HepG2 (cell line): ENCODE results near the gene C11orf65. TPM values are rescaled to one million over a fixed set of nuclear protein-coding genes. Genes with fewer than 3 reads are reported as not detected.

Experiments
- ATAC-seq: fragments of 200-7000 bp; cut with Tn5 transposase; 3 replicates; pipeline ENCODE4 v1.9.1; 2020; ENCODE audit warnings: mild to moderate bottlenecking, moderate library complexity
- BruUV-seq: library from RNA; stranded (reverse); fragments of 400-500 nt; replicated peaks from 2 replicates; lab custom pipeline; 2021; lab: Mats Ljungman, UMichigan
- CTCF ChIA-PET: fragments of 300-600 bp; formaldehyde crosslinking; extraction: SDS; loops from one replicate; lab custom pipeline; 2021; ENCODE audit warnings: low total read pairs, inconsistent platforms, low intra/inter-chr PET ratio; lab: Yijun Ruan, JAX
- POLR2A ChIA-PET: fragments of 350-600 bp; sonication (Branson Sonifier 250); formaldehyde crosslinking; loops from one replicate; lab custom pipeline; 2020; ENCODE audit warnings: antibody characterized with exemption, inconsistent platforms; lab: Yijun Ruan, JAX
- DNase-seq: peaks from one replicate; pipeline ENCODE4 v3.0.0-alpha.2; 2015; ENCODE audit warnings: low spot score
- FAIRE-seq: peaks from 3 replicates; lab custom pipeline; 2011; peaks lifted over from hg19 to GRCh38; lab: Jason Lieb, UNC
- H2AFZ ChIP-seq: one replicate; pipeline ENCODE4 v1.6.1; 2011; ENCODE audit warnings: low read length, inconsistent platforms
- H3K27ac ChIP-seq: fragments of 300-600 bp; 3 replicates; pipeline ENCODE4 v1.8.0; 2011; ENCODE audit warnings: mixed run types, mild to moderate bottlenecking, mixed read lengths, low read length, inconsistent platforms; ENCODE audit not compliant: insufficient read depth; ENCODE audit errors: extremely low read length
- H3K27me3 ChIP-seq, 2 experiments: fragments of 200-600 bp in 1 of 2; 2 replicates in 1 of 2; 3 replicates in 1 of 2; pipeline versions ENCODE4 v1.6.0 to v1.8.0; 2011; ENCODE audit warnings: low read length in 2 of 2, mild to moderate bottlenecking in 2 of 2, moderate library complexity in 2 of 2, inconsistent platforms in 1 of 2; ENCODE audit not compliant: insufficient read depth in 2 of 2, control insufficient read depth in 1 of 2
- H3K36me3 ChIP-seq, 2 experiments: fragments of 200-600 bp in 1 of 2; replicated peaks in 1 of 2; 2 replicates in 1 of 2; 3 replicates in 1 of 2; pipeline versions ENCODE4 v1.5.1 to v1.8.0; 2011; ENCODE audit warnings: low read length in 2 of 2, inconsistent platforms in 1 of 2; ENCODE audit not compliant: insufficient read depth in 2 of 2, control insufficient read depth in 1 of 2
- H3K4me1 ChIP-seq: 2 replicates; pipeline ENCODE4 v1.5.1; 2012; ENCODE audit warnings: low read length, inconsistent platforms; ENCODE audit not compliant: insufficient read depth
- H3K4me2 ChIP-seq: 2 replicates; pipeline ENCODE4 v1.6.0; 2011; ENCODE audit warnings: low read depth, low read length, inconsistent platforms
- H3K4me3 ChIP-seq, 3 experiments: fragments of 200-600 bp in 1 of 3; sonication (generic), shearing (Covaris generic) in 1 of 3; replicated peaks in 1 of 3; 2 replicates each; pipeline ENCODE4 v1.5.1; 2011 to 2016; ENCODE audit warnings: low read length in 3 of 3, inconsistent platforms in 2 of 3, low read depth in 2 of 3, mild to moderate bottlenecking in 2 of 3, control low read depth in 1 of 3, mixed read lengths in 1 of 3; ENCODE audit not compliant: insufficient read depth in 1 of 3
- H3K79me2 ChIP-seq: one replicate; pipeline ENCODE4 v1.6.1; 2011; ENCODE audit warnings: low read length, inconsistent platforms; ENCODE audit not compliant: insufficient read depth
- H3K9ac ChIP-seq: 2 replicates; pipeline ENCODE4 v1.6.0; 2011; ENCODE audit warnings: mild to moderate bottlenecking, low read depth, low read length, inconsistent platforms; ENCODE audit not compliant: insufficient read depth
- H3K9me3 ChIP-seq: 2 replicates; pipeline ENCODE4 v1.5.1; 2012; ENCODE audit warnings: mild to moderate bottlenecking, low read length
- H4K20me1 ChIP-seq: 2 replicates; pipeline ENCODE4 v1.6.0; 2011; ENCODE audit warnings: inconsistent platforms, mild to moderate bottlenecking, low read length, moderate library complexity; ENCODE audit not compliant: insufficient read depth
- DBP ChIP-seq: sonication (generic); formaldehyde crosslinking; IDR thresholded peaks from 2 replicates; pipeline ENCODE4 v1.4.0; 2020; ENCODE audit warnings: missing genetic modification reagents; ENCODE audit errors: not compliant biosample characterization
- DMAP1 ChIP-seq: IDR thresholded peaks from 2 replicates; pipeline ENCODE4 v1.6.1; 2016
- HMGA1 ChIP-seq: sonication (generic); formaldehyde crosslinking; conservative IDR thresholded peaks from 2 replicates; pipeline ENCODE4 v1.4.0; 2020; ENCODE audit warnings: missing genetic modification reagents
- JUN ChIP-seq: sonication (generic); formaldehyde crosslinking; IDR thresholded peaks from 2 replicates; pipeline ENCODE4 v1.4.0; 2020; ENCODE audit warnings: mild to moderate bottlenecking, missing genetic modification reagents
- MAFF ChIP-seq: IDR thresholded peaks from 2 replicates; pipeline ENCODE4 v1.6.1; 2011; ENCODE audit warnings: low read depth, low read length, improper control_type of control experiment
- MAFK ChIP-seq, 2 experiments: IDR thresholded peaks in 1 of 2; conservative IDR thresholded peaks in 1 of 2; 2 replicates each; pipeline ENCODE4 v1.6.1; 2011; ENCODE audit warnings: improper control_type of control experiment in 2 of 2, low read length in 2 of 2
- MXD4 ChIP-seq: IDR thresholded peaks from 2 replicates; pipeline ENCODE4 v1.6.1; 2016; ENCODE audit warnings: mild to moderate bottlenecking, missing biosample characterization, missing genetic modification reagents
- PHF20 ChIP-seq: sonication (generic); formaldehyde crosslinking; IDR thresholded peaks from 2 replicates; pipeline ENCODE4 v1.5.0; 2020; ENCODE audit warnings: mild to moderate bottlenecking, missing genetic modification reagents
- SIX4 ChIP-seq: sonication (generic); formaldehyde crosslinking; IDR thresholded peaks from 2 replicates; pipeline ENCODE4 v1.4.0; 2020; ENCODE audit warnings: missing genetic modification reagents
- ZNF296 ChIP-seq: sonication (generic); formaldehyde crosslinking; conservative IDR thresholded peaks from 2 replicates; pipeline ENCODE4 v1.5.0; 2020; ENCODE audit warnings: mild to moderate bottlenecking, missing genetic modification reagents
- ZNF30 ChIP-seq: sonication (generic); formaldehyde crosslinking; IDR thresholded peaks from 2 replicates; pipeline ENCODE4 v1.5.0; 2020; ENCODE audit warnings: mild to moderate bottlenecking, missing genetic modification reagents
- ZNF33A ChIP-seq: sonication (generic); formaldehyde crosslinking; IDR thresholded peaks from 2 replicates; pipeline ENCODE4 v1.5.1; 2020; ENCODE audit warnings: missing genetic modification reagents, mild to moderate bottlenecking, moderate library complexity, borderline replicate concordance
- ZNF574 ChIP-seq: sonication (generic); formaldehyde crosslinking; IDR thresholded peaks from 2 replicates; pipeline ENCODE4 v1.4.0; 2020; ENCODE audit warnings: missing genetic modification reagents
- ZNF724P ChIP-seq: sonication (generic); formaldehyde crosslinking; IDR thresholded peaks from 2 replicates; pipeline ENCODE4 v1.8.0; 2022; ENCODE audit warnings: missing genetic modification reagents, borderline replicate concordance
- ZNF75D ChIP-seq: sonication (generic); formaldehyde crosslinking; IDR thresholded peaks from 2 replicates; pipeline ENCODE4 v1.8.1; 2023; ENCODE audit warnings: missing genetic modification reagents, mild to moderate bottlenecking, borderline replicate concordance
- WGBS: methylation state at CpG from one replicate; pipeline ENCODE4 v1.1.6; 2017; ENCODE audit warnings: low lambda C conversion rate; 5-methylcytosine and 5-hydroxymethylcytosine counted together
- in situ Hi-C: cut with HindIII; loops from 2 replicates; pipeline ENCODE4 v1.10.0; 2017; ENCODE audit warnings: low pct_unique_long_range_greater_than_20kb; ENCODE audit not compliant: extremely low pct_ligation_motif_present
- intact Hi-C: fragments of 100-400 bp; cut with micrococcal nuclease; formaldehyde crosslinking; loops from one replicate; pipeline ENCODE4 v1.10.0; 2022; ENCODE audit not compliant: unreplicated experiment
- polyA plus RNA-seq, 8 experiments: library from polyadenylated mRNA; depleted of rRNA in 3 of 8; stranded (reverse) in 7 of 8; unstranded in 1 of 8; fragments of >200 nt; fragmentation: Illumina TruSeq in 4 of 8; extraction: Trizol in 4 of 8; gene quantifications; 2 replicates each; pipeline versions ENCODE4 v1.2.1 to v1.2.3, GENCODE V29; 2011 to 2016; ENCODE audit warnings: low read depth in 4 of 8, missing spikeins in 1 of 8, mixed read lengths in 1 of 8; ENCODE audit not compliant: insufficient read depth in 1 of 8
- total RNA-seq, 5 experiments: library from RNA; depleted of rRNA; stranded (reverse); fragments of >200 nt; fragmentation: Illumina TruSeq; extraction: Trizol; gene quantifications; 2 replicates each; pipeline ENCODE4 v1.2.3, GENCODE V29; 2016; ENCODE audit warnings: low read depth in 1 of 5
- TF ChIP-seq, protein P1 (sequence below): IDR thresholded peaks from 2 replicates; pipeline ENCODE4 v1.6.1; 2016; ENCODE audit warnings: missing compliant biosample characterization, missing genetic modification reagents, borderline replicate concordance
- TF ChIP-seq, protein P2 (sequence below): sonication (generic); formaldehyde crosslinking; conservative IDR thresholded peaks from 2 replicates; pipeline ENCODE4 v1.5.0; 2020; ENCODE audit warnings: missing genetic modification reagents

The C11orf65 gene
- total and polyA plus RNA-seq, 2 of the 13 experiments (the other 11 are each of a cell fraction or from before 2014, with no cell fraction given): 0.38 to 0.42 TPM

GRCh38 chr11:108343714-108344113 is 123.6 kb downstream of the C11orf65 start:
- WGBS: 93% methylated on average over 2 of the region's 2 CpGs

More at GRCh38 chr11:108343714-108344113, 123.6 kb downstream of the C11orf65 start:
- FAIRE-seq (no peak), DNase-seq (no peak), ATAC-seq (no peak)
- Histone ChIP-seq H3K36me3 (peaks cover 2 to 12% of the 10 kb centered on the region in 2 experiments; a peak in 2 of 5 replicates), H3K9me3 (no peaks in the 10 kb centered on the region), H3K9ac (no peak overlapping the region), H3K27me3 (no peaks in the 10 kb centered on the region), H3K27ac (no peak overlapping the region), H3K4me1 (no peaks in the 10 kb centered on the region), H2AFZ (no peak overlapping the region), H3K79me2 (no peaks in the 10 kb centered on the region), H3K4me3 (no peak overlapping the region), H3K4me2 (no peak overlapping the region), H4K20me1 (no peaks in the 10 kb centered on the region)
- in situ Hi-C loops: no loop called here
- POLR2A ChIA-PET: no interaction called here
- CTCF ChIA-PET: no interaction called here
- BruUV-seq: no TSS peak
- intact Hi-C loops: no loop called here
- TF ChIP-seq, protein P1, sequence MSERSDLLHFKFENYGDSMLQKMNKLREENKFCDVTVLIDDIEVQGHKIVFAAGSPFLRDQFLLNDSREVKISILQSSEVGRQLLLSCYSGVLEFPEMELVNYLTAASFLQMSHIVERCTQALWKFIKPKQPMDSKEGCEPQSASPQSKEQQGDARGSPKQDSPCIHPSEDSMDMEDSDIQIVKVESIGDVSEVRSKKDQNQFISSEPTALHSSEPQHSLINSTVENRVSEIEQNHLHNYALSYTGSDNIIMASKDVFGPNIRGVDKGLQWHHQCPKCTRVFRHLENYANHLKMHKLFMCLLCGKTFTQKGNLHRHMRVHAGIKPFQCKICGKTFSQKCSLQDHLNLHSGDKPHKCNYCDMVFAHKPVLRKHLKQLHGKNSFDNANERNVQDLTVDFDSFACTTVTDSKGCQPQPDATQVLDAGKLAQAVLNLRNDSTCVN (CRISPR knock-in tag): no peak
- TF ChIP-seq ZNF33A (no peak), ZNF724P (CRISPR knock-in tag) (no peak), JUN (CRISPR knock-in tag) (no peak), DBP (CRISPR knock-in tag) (no peak), SIX4 (CRISPR knock-in tag) (no peak), MAFK (conservative IDR thresholded peaks at IDR 0.05 in 1 of 2, IDR thresholded peaks at IDR 0.05 in 1 of 2; ENCODE audit: low read length in 2 of 2) (peak; percentile 93 to 96), ZNF75D (CRISPR knock-in tag) (no peak), DMAP1 (no peak), ZNF30 (CRISPR knock-in tag) (no peak), ZNF574 (CRISPR knock-in tag) (no peak), MAFF (peak; percentile 92), HMGA1 (no peak), ZNF296 (no peak), MXD4 (CRISPR knock-in tag) (no peak), PHF20 (no peak)
- TF ChIP-seq, protein P2, sequence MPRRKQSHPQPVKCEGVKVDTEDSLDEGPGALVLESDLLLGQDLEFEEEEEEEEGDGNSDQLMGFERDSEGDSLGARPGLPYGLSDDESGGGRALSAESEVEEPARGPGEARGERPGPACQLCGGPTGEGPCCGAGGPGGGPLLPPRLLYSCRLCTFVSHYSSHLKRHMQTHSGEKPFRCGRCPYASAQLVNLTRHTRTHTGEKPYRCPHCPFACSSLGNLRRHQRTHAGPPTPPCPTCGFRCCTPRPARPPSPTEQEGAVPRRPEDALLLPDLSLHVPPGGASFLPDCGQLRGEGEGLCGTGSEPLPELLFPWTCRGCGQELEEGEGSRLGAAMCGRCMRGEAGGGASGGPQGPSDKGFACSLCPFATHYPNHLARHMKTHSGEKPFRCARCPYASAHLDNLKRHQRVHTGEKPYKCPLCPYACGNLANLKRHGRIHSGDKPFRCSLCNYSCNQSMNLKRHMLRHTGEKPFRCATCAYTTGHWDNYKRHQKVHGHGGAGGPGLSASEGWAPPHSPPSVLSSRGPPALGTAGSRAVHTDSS (CRISPR knock-in tag): no peak
- TF ChIP-seq, all 625 proteins: peak for 2
